ENCODE results near the gene FGG. TPM values are rescaled to one million over a fixed set of nuclear protein-coding genes. Genes with fewer than 3 reads are reported as not detected.

The FGG gene
- total and polyA plus RNA-seq, 2 of the 13 experiments (the other 11 are each of a cell fraction or from before 2014, with no cell fraction given) = 1,037 to 2,423 TPM

GRCh38 chr4:154660052-154660451 is 47.6 kb upstream of the FGG start (continued):
- TF ChIP-seq, protein P1, sequence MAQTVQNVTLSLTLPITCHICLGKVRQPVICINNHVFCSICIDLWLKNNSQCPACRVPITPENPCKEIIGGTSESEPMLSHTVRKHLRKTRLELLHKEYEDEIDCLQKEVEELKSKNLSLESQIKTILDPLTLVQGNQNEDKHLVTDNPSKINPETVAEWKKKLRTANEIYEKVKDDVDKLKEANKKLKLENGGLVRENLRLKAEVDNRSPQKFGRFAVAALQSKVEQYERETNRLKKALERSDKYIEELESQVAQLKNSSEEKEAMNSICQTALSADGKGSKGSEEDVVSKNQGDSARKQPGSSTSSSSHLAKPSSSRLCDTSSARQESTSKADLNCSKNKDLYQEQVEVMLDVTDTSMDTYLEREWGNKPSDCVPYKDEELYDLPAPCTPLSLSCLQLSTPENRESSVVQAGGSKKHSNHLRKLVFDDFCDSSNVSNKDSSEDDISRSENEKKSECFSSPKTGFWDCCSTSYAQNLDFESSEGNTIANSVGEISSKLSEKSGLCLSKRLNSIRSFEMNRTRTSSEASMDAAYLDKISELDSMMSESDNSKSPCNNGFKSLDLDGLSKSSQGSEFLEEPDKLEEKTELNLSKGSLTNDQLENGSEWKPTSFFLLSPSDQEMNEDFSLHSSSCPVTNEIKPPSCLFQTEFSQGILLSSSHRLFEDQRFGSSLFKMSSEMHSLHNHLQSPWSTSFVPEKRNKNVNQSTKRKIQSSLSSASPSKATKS (CRISPR knock-in tag; IDR thresholded peaks at IDR 0.05) = no peak
- TF ChIP-seq ZKSCAN8 (CRISPR knock-in tag; IDR thresholded peaks at IDR 0.05; ENCODE audit: borderline replicate concordance) (no peak), ZNF7 (CRISPR knock-in tag; IDR thresholded peaks at IDR 0.05) (no peak), DMAP1 (CRISPR knock-in tag; IDR thresholded peaks at IDR 0.05) (no peak), ZNF616 (CRISPR knock-in tag; IDR thresholded peaks at IDR 0.05; ENCODE audit: low read depth) (no peak), ZBTB49 (CRISPR knock-in tag; IDR thresholded peaks at IDR 0.05; ENCODE audit: borderline replicate concordance) (no peak), ZNF276 (CRISPR knock-in tag; IDR thresholded peaks at IDR 0.05; ENCODE audit: low read depth) (no peak), SNRNP70 (IDR thresholded peaks at IDR 0.05; ENCODE audit: low read depth, low read length) (no peak), ZNF430 (CRISPR knock-in tag; IDR thresholded peaks at IDR 0.05) (no peak), ZNF256 (CRISPR knock-in tag; conservative IDR thresholded peaks at IDR 0.05) (no peak), ZNF549 (CRISPR knock-in tag; IDR thresholded peaks at IDR 0.05) (no peak), IRX3 (CRISPR knock-in tag; IDR thresholded peaks at IDR 0.05; ENCODE audit: borderline replicate concordance, low read depth) (no peak), ZFP41 (CRISPR knock-in tag; IDR thresholded peaks at IDR 0.05; ENCODE audit: borderline replicate concordance) (no peak), ZNF781 (CRISPR knock-in tag; IDR thresholded peaks at IDR 0.05; ENCODE audit: borderline replicate concordance, not compliant biosample characterization) (no peak)
- TF ChIP-seq, protein P2, sequence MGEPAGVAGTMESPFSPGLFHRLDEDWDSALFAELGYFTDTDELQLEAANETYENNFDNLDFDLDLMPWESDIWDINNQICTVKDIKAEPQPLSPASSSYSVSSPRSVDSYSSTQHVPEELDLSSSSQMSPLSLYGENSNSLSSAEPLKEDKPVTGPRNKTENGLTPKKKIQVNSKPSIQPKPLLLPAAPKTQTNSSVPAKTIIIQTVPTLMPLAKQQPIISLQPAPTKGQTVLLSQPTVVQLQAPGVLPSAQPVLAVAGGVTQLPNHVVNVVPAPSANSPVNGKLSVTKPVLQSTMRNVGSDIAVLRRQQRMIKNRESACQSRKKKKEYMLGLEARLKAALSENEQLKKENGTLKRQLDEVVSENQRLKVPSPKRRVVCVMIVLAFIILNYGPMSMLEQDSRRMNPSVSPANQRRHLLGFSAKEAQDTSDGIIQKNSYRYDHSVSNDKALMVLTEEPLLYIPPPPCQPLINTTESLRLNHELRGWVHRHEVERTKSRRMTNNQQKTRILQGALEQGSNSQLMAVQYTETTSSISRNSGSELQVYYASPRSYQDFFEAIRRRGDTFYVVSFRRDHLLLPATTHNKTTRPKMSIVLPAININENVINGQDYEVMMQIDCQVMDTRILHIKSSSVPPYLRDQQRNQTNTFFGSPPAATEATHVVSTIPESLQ (CRISPR knock-in tag; conservative IDR thresholded peaks at IDR 0.05) = no peak
- TF ChIP-seq, protein P3, sequence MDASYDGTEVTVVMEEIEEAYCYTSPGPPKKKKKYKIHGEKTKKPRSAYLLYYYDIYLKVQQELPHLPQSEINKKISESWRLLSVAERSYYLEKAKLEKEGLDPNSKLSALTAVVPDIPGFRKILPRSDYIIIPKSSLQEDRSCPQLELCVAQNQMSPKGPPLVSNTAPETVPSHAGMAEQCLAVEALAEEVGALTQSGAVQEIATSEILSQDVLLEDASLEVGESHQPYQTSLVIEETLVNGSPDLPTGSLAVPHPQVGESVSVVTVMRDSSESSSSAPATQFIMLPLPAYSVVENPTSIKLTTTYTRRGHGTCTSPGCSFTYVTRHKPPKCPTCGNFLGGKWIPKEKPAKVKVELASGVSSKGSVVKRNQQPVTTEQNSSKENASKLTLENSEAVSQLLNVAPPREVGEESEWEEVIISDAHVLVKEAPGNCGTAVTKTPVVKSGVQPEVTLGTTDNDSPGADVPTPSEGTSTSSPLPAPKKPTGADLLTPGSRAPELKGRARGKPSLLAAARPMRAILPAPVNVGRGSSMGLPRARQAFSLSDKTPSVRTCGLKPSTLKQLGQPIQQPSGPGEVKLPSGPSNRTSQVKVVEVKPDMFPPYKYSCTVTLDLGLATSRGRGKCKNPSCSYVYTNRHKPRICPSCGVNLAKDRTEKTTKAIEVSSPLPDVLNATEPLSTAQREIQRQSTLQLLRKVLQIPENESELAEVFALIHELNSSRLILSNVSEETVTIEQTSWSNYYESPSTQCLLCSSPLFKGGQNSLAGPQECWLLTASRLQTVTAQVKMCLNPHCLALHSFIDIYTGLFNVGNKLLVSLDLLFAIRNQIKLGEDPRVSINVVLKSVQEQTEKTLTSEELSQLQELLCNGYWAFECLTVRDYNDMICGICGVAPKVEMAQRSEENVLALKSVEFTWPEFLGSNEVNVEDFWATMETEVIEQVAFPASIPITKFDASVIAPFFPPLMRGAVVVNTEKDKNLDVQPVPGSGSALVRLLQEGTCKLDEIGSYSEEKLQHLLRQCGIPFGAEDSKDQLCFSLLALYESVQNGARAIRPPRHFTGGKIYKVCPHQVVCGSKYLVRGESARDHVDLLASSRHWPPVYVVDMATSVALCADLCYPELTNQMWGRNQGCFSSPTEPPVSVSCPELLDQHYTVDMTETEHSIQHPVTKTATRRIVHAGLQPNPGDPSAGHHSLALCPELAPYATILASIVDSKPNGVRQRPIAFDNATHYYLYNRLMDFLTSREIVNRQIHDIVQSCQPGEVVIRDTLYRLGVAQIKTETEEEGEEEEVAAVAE (CRISPR knock-in tag; IDR thresholded peaks at IDR 0.05; ENCODE audit: borderline replicate concordance) = no peak

Measured in HepG2 (cell line).